A204.1 (cell line): ENCODE measurements around the gene KRTAP10-6.
"Not testable (repeated sequence)": the region's sequence is repeated elsewhere in the genome, so short reads cannot be mapped to it uniquely, and the experiment has no call there.

Source experiments
- FAIRE-seq: peaks from 2 replicates; lab custom pipeline; 2012; peaks lifted over from hg19 to GRCh38; lab: Jason Lieb, UNC

KRTAP10-6 gene, protein sequence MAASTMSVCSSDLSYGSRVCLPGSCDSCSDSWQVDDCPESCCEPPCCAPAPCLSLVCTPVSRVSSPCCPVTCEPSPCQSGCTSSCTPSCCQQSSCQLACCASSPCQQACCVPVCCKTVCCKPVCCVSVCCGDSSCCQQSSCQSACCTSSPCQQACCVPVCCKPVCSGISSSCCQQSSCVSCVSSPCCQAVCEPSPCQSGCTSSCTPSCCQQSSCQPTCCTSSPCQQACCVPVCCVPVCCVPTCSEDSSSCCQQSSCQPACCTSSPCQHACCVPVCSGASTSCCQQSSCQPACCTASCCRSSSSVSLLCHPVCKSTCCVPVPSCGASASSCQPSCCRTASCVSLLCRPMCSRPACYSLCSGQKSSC

DNA sequence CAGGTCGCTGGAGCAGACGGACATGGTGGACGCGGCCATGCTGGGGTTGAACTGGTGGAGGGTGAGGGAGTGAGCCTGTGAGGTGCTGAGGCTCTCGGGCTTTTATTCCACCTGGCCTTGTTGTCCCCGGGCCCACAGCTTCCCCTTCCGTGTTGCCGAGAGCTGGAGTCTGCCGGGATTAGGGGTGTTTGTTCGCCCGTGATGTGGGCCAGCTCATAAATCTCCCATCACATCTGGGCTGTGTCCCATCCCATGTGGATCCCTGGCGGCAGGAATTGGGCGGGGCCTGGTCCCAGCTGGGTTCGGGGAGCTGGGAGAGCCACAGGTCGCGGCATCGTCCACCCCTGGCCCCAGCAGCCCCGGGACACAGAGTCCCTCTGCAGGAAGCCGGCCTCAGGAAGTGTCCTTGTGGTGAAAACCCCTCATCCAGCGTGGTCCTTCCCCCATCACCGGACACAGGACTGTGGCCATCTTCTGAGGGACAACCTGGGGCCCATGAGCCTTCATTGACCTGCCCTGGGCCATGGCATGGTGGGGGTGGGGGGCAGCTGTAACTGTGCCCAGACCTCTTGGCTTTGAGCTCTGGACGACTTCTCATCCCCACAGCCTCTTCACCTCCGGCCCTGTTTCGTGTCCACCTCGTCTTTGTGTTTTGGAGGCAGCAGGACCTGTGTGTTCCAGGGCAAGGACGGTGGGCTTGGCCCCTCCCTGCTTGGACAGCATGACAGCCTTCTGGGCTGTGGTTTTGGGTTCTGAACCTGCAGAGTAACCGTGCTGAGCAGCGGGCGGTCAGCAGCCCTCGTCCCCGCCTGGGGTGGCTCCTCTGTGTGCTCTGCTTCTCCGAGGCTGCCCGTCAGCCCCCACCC, at the start of gene KRTAP10-6:
TSS of gene KRTAP10-6 (minus strand) at position 60 of the 866 bp plus-strand sequence. CDS start at position 39, 21 bp downstream.
- FAIRE-seq: no peak

DNA sequence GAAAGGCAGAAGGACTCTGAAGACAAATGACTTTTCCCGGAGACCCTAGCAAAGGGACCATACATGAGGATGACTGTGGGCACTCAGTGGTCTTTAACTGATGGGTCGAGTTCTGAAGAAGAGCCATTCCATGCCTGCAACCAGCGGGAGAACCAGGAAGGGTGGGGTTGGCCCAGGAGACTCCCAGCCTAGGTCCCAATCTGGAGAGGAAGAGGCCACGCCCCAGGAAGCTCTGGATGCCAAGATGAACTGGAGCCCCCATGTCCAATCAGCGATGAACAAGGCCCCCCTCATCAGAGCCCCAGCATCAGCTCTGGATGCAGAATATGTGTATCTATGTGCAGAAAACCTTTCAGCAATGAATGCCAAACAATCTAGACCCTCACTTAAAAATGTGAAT, 48.5 kb upstream of the KRTAP10-6 start:
- FAIRE-seq: no peak

DNA sequence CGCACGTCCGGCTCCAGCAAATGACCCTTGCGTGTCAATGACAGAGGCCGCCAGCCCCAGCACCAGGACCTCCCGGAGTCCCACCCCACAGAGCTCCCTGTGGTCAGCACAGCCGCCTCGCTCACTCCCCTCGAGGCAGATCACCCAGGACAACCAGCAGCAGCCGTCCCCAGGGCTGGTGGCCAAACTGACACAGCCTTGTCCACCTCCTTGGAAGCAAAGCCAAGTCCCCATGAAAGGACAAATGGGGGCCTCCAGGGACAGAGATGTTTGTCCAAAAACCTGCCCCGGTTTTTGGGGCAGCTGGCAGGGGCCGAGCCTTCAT, 47.0 kb upstream of the KRTAP10-6 start:
- no peak for FAIRE-seq

DNA sequence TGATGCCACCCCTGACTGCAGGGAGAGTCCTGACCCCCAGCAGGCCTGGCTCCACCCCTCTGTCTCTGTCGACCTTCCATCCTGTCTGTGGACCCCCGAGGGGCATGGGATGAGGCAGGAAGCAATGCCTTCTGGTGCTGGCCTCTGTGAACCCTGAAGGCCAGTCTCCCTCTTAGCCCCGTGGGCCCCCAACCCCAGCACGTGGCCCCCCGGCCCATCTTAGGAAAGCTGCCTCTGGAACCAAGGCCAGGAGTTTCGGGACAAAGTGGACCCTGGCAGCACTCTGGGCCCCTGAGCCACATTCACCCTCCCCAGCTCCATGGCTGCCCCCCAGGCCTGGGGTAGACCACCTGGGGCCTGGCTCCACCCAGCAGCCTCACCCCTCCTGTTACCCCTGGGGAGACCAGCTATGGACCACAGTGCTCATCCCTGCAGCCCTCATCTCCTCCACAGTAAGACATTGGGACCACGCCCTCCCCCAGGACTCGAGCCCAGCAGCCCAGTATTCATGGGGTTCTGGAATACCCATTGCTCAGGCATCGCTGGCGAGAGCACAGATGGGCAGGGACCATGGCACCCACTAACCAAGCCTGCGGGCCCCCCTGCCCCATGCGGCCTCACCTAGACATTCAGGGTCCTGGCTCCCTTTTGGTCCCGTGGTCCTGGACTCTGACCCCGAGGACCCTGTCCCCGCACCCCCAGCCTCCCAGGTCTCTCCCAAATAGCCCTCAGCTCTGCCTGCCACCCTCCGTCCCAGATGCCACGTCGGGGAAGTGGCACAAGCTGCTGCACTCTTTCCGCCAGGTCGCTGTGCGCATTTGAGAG, 46.4 kb upstream of the KRTAP10-6 start:
- not testable (repeated sequence) for FAIRE-seq

DNA sequence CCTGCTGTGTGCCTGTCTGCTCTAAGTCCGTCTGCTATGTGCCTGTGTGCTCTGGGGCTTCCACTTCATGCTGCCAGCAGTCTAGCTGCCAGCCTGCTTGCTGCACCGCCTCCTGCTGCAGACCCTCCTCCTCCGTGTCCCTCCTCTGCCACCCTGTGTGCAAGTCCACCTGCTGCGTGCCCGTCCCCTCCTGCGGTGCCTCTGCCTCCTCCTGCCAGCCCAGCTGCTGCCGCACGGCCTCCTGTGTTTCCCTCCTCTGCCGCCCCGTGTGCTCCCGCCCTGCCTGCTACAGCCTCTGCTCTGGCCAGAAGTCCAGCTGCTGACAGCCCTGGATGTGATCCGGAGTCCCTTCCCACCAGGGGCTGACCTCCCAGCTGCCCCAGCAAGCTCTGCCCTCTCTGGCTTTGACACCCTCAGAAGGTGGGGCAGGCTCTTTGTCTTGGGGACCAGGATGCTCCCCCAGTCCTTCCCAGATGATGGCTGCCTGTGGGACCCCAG, 45.6 kb upstream of the KRTAP10-6 start:
- not testable (repeated sequence) for FAIRE-seq

DNA sequence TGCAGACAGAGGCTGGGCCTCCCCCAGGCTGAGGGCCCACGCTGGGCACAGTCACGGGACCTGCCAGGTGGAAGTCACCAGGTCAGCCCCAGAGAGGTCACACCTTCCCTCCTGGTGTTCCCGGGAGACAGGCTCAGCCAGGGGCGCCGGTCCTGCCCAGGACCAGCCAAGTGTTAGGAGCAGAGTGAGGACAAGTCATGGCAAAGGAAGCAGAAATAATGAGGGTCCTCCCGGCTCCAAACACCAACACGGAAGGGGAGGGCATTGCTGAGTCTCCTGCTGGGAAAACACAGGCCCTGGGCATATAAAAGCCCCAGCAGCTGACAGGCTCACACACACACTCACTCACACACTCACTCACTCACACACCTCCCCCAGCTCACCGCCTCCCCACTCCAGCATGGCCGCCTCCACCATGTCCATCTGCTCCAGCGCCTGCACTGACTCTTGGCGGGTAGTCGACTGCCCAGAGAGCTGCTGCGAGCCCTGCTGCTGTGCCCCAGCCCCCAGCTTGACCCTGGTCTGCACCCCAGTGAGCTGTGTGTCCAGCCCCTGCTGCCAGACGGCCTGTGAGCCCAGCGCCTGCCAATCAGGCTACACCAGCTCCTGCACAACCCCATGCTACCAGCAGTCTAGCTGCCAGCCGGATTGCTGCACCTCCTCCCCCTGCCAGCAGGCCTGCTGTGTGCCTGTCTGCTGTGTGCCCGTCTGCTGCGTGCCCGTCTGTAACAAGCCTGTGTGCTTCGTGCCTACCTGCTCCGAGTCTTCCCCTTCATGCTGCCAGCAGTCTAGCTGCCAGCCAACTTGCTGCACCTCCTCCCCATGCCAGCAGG, 44.9 kb upstream of the KRTAP10-6 start, which contains the start of gene KRTAP10-10:
TSS of gene KRTAP10-10 (plus strand) at position 339 of the 833 bp plus-strand sequence. CDS start at position 401, 62 bp downstream.
- no peak for FAIRE-seq

DNA sequence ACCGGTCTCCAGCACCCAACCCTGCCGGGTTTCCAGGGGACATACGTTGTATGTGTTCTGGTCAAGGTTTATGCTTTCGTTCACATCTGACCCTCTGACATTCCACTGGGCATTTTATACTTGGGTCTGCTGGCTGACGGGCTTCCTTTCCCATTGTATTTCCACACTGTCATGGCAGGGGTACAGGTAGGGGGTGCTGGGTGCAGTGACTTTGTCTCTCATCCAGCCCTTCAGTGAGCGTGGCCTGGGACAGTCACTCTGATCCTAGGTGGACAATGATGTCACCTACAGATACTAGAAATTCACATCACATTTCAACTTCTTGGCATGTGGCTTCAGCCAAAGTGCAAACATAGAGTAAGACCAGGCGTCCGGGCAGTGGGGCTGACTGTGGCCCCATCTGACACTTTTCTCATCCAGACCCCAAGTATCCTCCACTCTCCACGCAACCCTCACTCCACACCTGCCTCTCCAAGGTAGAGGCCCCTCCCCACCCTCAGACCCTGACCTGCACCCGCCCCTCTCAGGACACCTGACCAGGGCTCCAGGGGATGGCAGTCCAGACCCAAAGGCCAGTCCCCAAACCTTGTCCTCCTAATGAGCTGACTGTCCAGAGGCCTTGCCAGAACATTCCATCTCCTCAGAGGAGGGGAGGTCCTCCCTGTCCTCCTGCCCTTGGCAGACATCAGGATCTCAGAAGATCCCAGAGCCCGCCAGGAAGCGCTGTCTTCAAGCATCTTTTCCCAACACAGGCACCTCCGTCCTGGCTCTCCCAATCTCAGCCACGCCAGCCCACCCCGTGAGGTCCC, 44.1 kb upstream of the KRTAP10-6 start:
- no peak for FAIRE-seq

DNA sequence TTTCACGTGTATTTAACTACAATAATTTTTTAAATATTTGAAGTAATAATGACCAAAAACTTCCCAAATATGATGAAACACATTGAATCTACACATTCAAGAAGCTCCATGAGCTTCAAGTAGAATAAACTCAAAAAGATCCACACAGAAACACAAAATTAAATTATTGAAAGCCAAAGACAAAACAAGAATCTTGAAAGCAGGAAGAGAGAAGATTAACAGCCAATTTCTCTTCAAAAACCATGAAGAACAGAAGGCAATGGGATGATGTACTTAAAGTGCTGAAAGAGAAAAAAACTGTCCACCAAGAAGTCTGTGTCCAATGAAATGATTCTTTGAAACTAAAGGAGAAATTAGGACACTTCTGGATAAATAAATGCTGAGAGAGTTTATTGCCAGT, 39.8 kb upstream of the KRTAP10-6 start:
- FAIRE-seq: no peak

DNA sequence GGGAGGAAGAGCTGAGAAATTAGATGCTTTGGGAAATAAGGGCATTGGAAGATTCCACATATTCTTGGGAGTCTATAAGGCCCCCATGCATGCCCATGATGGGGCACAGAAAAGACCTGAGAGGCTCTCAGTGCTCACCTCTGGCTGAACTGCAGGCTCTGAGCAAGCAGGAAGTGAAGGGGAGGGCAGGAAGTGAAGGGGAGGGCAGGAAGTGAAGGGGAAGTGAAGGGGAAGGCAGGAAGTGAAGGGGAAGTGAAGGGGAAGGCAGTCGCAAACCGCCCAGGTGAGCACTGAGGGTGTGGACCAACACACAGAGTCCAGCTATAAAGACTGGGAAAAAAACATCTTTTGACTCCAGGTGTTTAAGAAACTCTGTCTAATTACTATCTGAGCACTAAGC, 38.1 kb upstream of the KRTAP10-6 start:
- FAIRE-seq: no peak

DNA sequence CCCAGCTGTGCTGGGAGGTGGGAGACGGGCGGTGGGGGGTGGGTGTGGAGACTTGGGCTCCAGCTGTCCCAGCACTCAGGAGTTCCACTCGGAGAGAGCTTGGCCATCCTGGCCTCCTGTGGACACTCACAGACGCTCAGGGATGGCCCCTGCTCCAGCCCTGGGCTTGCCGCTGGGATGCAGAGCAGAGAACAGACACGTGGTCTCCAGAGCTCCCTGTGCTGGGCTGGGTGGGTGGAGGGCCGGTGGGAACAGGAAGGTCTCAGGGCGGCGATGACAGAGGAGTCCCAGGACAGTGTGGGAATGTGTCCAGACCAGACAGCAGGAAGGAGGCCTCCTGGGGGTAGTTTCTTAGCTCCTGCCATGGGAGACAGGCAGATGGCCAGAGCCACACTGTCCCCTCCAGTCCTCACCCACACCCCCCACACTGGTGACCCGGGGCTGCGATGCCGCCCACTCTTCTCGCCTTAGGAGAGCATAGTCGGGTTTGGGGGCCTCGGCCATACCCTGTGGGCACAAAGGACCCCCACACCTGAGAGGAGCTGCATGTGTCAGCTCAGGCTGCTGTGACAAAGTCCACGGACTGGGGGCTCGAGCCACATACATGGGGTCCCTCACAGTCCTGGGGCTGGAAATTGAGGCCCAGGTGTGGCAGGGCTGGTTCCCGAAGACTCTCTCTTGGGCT, 36.5 kb upstream of the KRTAP10-6 start:
- FAIRE-seq: no peak

DNA sequence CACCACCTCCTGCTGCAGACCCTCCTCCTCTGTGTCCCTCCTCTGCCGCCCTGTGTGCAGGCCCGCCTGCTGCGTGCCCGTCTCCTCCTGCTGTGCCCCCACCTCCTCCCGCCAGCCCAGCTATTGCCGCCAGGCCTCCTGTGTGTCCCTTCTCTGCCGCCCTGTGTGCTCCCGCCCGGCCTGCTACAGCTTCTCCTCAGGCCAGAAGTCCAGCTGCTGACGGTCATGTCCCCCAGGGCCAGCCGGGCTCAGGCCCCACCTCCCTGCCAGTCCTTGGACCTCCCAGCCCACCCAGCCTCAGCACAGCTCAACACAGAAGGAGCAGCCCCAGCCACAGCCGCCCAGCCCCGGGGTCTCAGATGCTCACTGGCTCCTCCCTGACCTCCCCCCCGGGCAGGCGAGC, 35.5 kb upstream of the KRTAP10-6 start:
- FAIRE-seq: not testable (repeated sequence)

DNA sequence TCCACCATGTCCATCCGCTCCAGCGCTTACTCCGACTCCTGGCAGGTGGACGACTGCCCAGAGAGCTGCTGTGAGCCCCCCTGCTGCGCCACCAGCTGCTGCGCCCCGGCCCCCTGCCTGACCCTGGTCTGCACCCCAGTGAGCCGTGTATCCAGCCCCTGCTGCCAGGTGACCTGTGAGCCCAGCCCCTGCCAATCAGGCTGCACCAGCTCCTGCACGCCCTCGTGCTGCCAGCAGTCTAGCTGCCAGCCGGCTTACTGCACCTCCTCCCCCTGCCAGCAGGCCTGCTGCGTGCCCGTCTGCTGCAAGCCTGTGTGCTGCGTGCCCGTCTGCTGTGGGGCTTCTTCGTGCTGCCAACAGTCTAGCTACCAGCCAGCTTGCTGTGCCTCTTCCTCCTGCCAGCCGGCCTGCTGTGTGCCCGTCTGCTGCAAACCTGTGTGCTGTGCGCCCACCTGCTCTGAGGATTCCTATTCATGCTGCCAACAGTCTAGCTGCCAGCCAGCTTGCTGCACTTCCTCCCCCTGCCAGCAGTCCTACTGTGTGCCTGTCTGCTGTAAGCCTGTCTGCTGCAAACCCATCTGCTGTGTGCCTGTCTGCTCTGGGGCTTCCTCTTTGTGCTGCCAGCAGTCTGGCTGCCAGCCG, 35.0 kb upstream of the KRTAP10-6 start:
- not testable (repeated sequence) for FAIRE-seq

DNA sequence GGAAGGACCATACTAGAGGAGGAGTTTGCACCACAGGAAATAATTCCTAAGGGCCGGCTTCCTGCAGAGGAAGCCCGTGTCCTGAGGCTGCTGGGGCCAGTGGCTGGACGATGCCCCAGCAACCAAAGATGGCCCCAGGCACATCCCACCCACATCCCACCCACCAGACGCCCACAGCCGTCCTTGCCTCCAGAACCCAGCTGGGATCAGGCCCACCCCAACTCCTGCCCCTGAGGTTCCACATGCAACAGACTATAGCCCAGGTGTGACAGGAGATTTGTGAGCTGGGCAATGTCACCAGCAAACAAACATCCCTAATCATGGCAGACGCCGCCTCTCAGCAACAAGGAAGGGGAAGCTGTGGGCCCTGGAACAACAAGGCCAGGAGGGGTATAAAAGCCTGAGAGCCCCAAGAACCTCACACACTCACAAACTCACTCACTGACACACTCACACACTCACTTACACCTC, 34.4 kb upstream of the KRTAP10-6 start, which contains the start of gene KRTAP10-9:
TSS of gene KRTAP10-9 (plus strand) at position 421 of the 471 bp plus-strand sequence. CDS start 79 bp downstream, outside the sequence.
- no peak for FAIRE-seq

DNA sequence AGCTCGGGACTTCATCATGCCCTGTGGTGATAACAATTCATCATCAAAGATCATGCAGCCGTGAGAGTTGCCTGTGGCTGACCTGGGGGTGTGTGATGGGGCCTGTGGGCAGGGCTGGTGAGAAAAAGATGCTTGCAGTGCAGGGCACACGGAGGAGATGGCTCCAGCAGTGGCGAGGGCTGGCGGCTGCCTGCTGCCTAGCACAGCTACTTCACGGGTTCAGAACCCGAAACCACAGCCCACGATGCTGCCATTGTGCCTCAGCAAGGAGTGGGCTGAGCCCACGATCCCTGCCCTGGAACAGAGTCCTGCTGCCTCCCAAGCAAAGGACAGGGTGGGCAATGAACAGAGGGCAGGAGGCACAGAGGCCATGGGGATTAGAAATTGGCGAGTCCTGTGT, 34.0 kb upstream of the KRTAP10-6 start:
- FAIRE-seq: no peak

DNA sequence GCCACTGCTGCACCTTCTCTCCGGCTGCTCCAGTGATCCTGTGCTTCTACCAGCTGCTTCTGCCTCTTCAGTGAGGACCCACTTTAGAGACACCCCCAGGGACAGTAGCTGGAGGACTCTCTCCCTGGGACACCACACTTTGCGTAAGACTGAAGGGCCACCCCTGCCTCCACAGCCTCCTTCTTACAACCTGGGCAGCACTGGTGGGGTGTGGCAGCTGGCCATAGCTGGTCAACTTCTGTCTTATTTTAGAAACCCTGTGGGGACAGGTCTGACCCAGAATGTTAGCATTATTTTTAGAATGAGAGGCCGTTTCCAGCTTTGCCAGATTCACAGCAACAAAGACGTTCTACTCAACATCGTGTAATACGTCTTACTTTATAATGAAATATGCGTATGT, 33.5 kb upstream of the KRTAP10-6 start:
- no peak for FAIRE-seq

DNA sequence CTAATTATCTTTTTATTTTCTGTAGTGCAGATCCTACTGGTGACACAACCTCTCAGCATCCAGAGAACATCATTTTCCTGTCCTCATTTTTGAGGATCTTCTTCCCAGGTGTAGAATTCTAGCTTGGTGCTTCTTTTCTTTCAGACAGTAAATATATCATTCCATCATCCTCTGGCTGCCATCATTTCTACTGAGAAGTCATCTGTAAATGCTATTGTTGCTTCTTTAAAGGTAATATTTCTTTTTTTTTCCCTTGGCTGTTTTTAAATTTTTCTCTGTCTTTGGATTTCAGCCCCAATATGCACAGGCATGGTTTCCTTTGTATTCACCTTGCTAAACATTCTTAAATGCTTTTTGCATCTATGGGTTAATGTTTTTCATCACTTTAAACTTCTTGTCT, 31.3 kb upstream of the KRTAP10-6 start:
- no peak for FAIRE-seq

DNA sequence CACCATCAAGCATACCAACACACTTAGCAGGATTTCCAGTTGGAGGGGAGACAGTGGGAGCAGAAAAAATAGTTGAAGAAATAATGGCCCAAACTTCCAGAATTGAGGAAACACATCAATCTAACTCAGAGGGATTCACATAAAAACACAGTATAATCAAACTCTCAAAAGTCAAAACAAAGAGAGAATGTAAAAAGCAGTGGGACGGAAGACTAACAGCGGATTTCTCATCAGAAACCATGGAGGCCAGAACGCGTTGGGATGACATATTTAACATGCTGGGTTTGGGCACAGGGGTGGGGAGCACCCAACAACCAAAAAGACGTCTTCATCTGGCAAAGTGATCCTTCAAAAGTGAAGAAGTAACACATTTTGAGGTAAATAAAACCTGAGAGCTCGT, 27.6 kb upstream of the KRTAP10-6 start:
- no peak for FAIRE-seq

DNA sequence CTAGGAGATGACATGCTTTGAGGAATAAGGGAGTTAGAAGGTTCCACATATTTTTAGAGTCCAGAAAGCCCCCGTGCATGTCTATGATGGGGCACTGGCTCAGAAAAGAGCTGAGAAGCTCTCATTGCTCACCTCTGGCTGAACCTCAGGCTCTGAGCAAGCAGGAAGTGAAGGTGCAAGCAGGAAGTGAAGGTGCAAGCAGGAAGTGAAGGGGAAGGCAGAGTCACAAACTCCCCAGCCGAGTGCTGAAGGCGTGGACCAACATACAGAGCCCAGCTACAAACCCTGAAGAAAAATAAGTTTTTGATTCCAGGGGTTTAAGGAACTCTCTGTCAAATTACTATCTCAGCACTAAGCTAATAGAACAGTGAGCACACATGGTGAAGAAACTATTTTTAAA, 26.6 kb upstream of the KRTAP10-6 start:
- no peak for FAIRE-seq

DNA sequence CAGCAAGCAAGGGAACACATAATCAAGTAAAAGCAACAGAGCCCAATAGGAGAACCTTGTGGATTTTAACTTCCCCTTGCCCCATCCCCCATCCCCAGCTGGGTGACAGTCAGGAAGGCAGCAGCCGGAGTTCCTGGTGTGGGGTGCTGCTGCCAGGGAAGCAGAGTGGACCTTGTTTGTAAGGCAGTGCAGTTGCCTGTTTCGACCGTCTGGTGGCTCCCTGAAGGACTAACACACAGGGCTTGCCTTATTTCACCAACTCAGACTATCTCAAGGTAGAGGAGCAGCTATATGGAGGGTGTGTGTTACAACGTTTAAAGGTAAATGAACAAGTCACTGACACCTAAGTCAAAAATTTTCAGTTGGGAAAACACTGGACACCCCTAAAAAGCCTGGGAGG, 26.2 kb upstream of the KRTAP10-6 start:
- FAIRE-seq: no peak
